Measurements from ENCODE around the gene FZD2.

DNA sequence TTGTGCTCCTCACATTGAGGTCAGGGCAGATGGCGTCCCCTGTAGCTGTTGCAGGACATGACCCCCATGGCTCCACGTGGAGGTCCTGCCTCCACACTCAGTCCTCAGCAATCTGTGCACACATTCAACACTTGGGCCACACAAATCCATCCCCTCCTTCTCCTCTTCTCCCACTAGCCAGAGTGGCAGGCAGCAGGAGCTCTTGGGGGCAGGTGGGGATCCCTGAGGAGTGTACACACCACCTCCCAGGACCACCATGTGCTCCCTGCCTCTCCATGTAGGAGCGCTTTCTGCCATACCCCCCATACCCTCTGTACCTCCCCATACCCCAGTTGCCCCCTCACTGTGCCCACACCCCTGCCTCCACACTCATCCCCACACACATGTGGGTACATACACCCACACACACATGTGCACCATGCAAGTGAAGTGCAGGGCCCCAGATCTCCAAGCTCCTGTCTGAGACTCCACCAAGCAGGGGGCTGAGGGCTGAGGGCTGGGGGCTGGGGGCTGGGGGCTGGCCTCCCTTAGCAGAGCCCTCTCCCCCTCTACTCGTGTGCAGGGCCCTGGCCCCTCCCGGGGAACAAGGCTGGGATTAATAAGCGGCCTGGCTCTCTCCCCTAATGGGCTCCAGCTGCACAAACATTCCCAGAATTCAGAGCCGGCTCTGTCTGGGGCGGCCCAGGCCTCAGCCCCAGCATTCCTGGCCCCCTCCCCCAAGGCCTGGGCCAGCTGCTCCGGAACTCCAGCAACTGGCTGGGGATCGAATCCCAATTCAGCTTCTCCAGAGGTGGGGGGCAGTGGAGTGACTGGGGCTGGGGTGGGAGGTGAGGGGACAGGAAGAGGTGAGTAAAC is 50.8 kb downstream of the FZD2 start:
- TF ChIP-seq ZNF24 (IDR thresholded peaks at IDR 0.05) (no peak), RFX5 (IDR thresholded peaks at IDR 0.05; ENCODE audit: low read depth, low read length) (no peak), KDM3A (CRISPR knock-in tag; IDR thresholded peaks at IDR 0.05; ENCODE audit: low read depth) (no peak), MIXL1 (CRISPR knock-in tag; IDR thresholded peaks at IDR 0.05) (no peak), PHF20 (CRISPR knock-in tag; IDR thresholded peaks at IDR 0.05) (no peak), HOXA7 (CRISPR knock-in tag; IDR thresholded peaks at IDR 0.05) (no peak)
- TF ChIP-seq, protein P1, sequence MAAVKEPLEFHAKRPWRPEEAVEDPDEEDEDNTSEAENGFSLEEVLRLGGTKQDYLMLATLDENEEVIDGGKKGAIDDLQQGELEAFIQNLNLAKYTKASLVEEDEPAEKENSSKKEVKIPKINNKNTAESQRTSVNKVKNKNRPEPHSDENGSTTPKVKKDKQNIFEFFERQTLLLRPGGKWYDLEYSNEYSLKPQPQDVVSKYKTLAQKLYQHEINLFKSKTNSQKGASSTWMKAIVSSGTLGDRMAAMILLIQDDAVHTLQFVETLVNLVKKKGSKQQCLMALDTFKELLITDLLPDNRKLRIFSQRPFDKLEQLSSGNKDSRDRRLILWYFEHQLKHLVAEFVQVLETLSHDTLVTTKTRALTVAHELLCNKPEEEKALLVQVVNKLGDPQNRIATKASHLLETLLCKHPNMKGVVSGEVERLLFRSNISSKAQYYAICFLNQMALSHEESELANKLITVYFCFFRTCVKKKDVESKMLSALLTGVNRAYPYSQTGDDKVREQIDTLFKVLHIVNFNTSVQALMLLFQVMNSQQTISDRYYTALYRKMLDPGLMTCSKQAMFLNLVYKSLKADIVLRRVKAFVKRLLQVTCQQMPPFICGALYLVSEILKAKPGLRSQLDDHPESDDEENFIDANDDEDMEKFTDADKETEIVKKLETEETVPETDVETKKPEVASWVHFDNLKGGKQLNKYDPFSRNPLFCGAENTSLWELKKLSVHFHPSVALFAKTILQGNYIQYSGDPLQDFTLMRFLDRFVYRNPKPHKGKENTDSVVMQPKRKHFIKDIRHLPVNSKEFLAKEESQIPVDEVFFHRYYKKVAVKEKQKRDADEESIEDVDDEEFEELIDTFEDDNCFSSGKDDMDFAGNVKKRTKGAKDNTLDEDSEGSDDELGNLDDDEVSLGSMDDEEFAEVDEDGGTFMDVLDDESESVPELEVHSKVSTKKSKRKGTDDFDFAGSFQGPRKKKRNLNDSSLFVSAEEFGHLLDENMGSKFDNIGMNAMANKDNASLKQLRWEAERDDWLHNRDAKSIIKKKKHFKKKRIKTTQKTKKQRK (IDR thresholded peaks at IDR 0.05; ENCODE audit: low read length): no peak
- TF ChIP-seq, protein P2, sequence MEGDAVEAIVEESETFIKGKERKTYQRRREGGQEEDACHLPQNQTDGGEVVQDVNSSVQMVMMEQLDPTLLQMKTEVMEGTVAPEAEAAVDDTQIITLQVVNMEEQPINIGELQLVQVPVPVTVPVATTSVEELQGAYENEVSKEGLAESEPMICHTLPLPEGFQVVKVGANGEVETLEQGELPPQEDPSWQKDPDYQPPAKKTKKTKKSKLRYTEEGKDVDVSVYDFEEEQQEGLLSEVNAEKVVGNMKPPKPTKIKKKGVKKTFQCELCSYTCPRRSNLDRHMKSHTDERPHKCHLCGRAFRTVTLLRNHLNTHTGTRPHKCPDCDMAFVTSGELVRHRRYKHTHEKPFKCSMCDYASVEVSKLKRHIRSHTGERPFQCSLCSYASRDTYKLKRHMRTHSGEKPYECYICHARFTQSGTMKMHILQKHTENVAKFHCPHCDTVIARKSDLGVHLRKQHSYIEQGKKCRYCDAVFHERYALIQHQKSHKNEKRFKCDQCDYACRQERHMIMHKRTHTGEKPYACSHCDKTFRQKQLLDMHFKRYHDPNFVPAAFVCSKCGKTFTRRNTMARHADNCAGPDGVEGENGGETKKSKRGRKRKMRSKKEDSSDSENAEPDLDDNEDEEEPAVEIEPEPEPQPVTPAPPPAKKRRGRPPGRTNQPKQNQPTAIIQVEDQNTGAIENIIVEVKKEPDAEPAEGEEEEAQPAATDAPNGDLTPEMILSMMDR (CRISPR knock-in tag; IDR thresholded peaks at IDR 0.05): no peak
